HG03558 (cell line): ENCODE data around the gene CELF2.
"Not testable (repeated sequence)": the region's sequence is repeated elsewhere in the genome, so short reads cannot be mapped to it uniquely, and the experiment has no call there.

Experiments used
- ATAC-seq: cut with Tn5 transposase; IDR thresholded peaks from one replicate; pipeline ENCODE4 v1.9.1; 2021; ENCODE audit warnings: moderate number of reproducible peaks; ENCODE audit not compliant: unreplicated experiment; ENCODE audit errors: extremely low read depth

CELF2 gene

GRCh38 chr10:11353006-11353896 is 335.6 kb downstream of the CELF2 start:
- ATAC-seq, result no peak

- ATAC-seq, result no peak
These were observed 337.2 kb downstream of the CELF2 start for GRCh38 chr10:11354823-11355222.

- no peak for ATAC-seq
These were observed 337.9 kb downstream of the CELF2 start for GRCh38 chr10:11355592-11355991.

GRCh38 chr10:11357439-11357838 is 339.8 kb downstream of the CELF2 start:
- no peak for ATAC-seq

- no peak for ATAC-seq
These were observed 340.3 kb downstream of the CELF2 start for GRCh38 chr10:11358011-11358410.

GRCh38 chr10:11358923-11359575 is 341.4 kb downstream of the CELF2 start:
- ATAC-seq, result no peak

GRCh38 chr10:11359869-11360268 is 342.2 kb downstream of the CELF2 start:
- ATAC-seq, result no peak

- no peak for ATAC-seq
These were observed 345.8 kb downstream of the CELF2 start for GRCh38 chr10:11363497-11363896.

GRCh38 chr10:11364241-11364640 is 346.6 kb downstream of the CELF2 start:
- ATAC-seq, result no peak

- ATAC-seq, result not testable (repeated sequence)
These were observed 349.2 kb downstream of the CELF2 start for GRCh38 chr10:11366889-11367288.

- ATAC-seq, result no peak
These were observed 349.8 kb downstream of the CELF2 start for GRCh38 chr10:11367505-11367904.

GRCh38 chr10:11373717-11374171 is 356.1 kb downstream of the CELF2 start:
- no peak for ATAC-seq

GRCh38 chr10:11377267-11377666 is 359.6 kb downstream of the CELF2 start:
- no peak for ATAC-seq

GRCh38 chr10:11378835-11379234 is 361.2 kb downstream of the CELF2 start:
- no peak for ATAC-seq

GRCh38 chr10:11379771-11380170 is 362.1 kb downstream of the CELF2 start:
- ATAC-seq, result no peak

GRCh38 chr10:11381023-11381422 is 363.4 kb downstream of the CELF2 start:
- no peak for ATAC-seq

- ATAC-seq, result no peak
These were observed 363.8 kb downstream of the CELF2 start for GRCh38 chr10:11381511-11381910.

- ATAC-seq, result no peak
These were observed 364.5 kb downstream of the CELF2 start for GRCh38 chr10:11382187-11382586.

- no peak for ATAC-seq
These were observed 368.4 kb downstream of the CELF2 start for GRCh38 chr10:11386044-11386443.
